CD4-positive, alpha-beta T cell treated with Interleukin-21 for 1 hour (primary cell): ENCODE measurements around the gene PLPPR5.
"Not testable (repeated sequence)": the region's sequence is repeated elsewhere in the genome, so short reads cannot be mapped to it uniquely, and the experiment has no call there.

Experiments used
- DNase-seq: peaks from one replicate; pipeline ENCODE4 v3.0.0-alpha.2; 2020

Gene PLPPR5, protein sequence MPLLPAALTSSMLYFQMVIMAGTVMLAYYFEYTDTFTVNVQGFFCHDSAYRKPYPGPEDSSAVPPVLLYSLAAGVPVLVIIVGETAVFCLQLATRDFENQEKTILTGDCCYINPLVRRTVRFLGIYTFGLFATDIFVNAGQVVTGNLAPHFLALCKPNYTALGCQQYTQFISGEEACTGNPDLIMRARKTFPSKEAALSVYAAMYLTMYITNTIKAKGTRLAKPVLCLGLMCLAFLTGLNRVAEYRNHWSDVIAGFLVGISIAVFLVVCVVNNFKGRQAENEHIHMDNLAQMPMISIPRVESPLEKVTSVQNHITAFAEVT

DNA sequence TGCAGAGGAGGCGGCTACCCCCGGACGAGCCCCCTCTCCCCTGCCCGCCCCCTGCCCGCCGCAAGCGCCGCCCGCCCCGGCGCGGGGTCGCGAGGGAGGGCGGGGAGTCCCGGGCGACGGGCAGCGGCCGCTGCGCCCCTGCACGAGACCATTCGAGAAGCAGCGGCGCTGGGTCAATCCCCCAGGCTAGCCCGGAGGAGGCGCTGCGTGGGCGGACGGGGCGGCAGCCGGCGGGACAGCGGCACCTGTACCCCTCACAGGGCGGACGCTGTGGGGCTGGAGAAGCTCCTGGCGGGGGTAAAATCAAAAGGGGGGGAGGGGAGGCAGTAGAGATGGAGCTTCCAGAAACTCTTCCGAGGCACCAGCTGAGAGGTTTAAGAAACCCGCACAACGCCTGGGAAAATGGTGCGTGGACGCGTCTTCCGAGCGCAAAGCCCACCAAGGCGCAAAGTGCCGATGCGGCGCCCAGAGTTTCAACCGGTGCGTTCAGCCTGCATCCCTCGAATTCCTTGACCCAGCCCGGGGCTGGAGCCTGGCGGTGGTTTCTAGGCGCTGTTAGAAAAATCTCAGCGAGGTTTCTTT lies at the start of gene PLPPR5:
Gene PLPPR5, minus strand, starts transcription at position 1 of the 582 bp plus-strand sequence. CDS start 190 bp downstream, outside the sequence.
- DNase-seq: no peak

DNA sequence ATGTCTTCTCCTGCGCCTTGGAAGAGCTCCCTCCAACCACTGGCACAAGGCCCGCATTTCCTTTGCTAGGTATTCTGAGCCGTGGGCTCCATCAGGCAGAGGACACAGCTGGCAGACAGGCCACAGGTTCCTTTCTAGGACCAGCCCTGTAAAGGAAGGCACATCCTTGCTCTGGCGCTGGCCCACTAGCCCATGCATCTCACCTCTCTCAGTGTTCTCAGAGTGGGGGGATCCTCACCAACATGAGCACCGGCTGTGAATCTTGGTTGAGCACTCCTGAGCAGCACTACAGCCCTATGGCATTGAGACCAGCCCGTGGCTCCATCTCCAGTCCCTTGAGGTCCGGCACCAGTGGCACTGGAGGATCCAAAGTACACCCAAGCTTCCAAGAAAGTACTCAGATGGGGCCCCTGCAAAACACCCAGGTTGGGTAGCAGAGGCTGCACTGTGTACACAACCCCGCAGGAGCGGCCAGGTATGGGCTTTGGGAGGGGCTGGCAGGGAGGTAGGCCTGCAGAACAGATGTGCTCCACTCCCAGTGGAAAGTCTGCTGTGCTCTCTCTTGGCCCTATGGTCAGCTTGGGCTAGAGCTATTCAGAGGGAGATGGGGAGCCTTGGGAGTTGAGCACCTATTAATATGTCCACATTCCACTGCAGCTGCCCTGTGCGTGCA lies 47.1 kb upstream of the PLPPR5 start:
- no peak for DNase-seq

DNA sequence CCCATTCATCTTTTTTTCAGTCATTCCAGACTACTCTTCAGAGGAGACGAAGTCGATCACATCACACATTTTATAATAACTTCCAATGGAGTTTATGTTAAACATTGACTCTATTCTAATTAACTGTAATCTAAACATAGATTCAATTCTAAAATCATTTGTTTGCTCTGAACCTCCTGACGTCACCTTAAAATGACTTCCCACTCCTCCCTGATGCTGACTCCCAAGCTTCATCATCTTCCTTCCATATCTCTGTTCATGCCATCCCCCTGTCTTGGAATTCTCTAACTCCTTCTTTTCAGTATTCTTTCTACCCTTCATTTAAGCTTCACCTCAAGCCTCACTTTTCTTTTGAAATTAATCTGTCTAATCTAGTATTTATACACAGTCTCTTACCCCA lies 45.1 kb upstream of the PLPPR5 start:
- no peak for DNase-seq

DNA sequence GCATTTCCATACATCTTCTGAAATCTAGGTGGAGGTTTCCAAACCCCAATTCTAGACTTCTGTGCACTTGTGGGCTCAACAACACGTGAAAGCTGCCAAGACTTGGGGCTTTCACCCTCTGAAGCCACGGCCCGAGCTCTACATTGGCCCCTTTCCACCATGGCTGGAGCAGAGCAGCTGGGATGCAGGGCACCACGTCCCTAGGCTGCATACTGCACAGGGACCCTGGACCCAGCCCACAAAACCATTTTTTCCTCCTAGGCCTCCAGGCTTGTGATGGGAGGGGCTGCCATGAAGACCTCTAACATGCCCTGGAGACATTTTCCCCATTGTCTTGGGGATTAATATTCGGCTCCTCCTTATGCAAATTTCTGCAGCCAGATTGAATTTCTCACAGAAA lies 32.1 kb upstream of the PLPPR5 start:
- DNase-seq: not testable (repeated sequence)

DNA sequence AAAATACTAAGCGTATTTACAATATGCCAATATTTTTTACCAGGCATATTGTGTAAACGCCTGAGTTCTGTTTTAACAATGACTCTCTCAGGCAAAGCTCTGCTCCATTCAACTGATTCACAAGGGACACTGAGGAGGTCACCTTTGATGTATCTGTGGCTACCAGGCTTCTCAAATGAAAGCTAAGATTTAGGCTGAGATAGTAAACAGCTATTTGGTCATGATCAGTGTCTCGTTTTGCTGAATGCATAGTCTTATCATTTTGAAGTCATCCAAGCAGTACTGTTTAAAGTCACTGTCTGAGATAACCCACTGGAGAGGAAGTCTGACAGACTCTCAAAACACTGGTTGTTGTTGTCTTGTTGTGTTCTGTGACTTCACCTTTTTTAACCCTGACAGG lies 13.7 kb upstream of the PLPPR5 start:
- DNase-seq: no peak

DNA sequence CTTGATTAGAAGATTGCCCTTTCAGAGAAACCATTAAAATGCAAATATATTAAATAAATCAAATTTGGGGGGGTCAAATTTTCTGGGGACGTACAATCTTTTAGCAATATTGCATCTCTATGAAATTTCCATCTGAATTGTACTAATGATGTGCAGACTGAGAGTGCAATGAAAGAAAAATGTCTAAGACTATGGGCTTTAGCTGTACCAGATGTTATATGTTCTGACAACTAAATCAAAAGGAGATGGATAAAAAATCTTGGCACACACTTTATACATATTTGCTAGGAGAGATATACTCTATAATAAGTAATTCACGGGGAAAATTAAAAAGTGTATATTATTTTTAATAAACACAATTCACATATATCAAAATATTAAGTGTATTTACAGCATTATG lies 13.0 kb upstream of the PLPPR5 start:
- DNase-seq: no peak

DNA sequence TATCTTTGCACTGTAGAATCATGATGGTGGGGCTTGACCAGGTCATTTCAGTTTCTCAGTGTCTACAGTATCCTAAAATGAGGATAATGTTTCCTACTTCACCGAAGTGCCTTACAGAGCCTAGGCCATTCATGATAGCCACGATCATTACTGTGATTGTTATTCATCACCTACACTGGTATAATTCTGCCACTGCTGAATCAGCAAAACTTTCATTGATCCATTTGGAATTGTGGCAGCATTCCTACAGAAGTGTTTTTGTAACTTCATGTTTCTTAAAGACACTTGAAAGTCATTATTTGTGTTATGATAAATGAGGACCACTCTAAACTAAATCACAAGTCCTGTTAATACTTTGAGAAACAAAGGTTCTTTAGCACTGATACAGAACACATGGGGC lies 6.0 kb upstream of the PLPPR5 start:
- no peak for DNase-seq

DNA sequence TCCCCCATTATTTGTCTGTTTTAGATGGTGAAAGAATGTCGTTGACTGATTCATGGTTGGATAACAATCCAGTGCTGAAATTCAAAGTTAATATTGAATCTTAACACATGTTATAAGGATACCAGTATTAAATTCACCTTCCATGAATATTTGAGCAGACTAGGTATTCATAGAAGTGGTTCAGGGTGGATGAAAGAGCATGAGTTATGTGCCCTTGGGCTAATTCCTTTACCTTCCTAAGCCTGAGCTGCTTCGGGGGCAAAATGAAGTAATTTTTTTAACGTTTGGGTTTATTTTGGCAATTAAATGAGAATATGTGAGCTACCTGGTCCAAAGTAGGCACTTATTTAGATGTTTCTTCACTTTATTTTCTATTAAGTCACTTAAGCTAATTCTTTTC lies 2.7 kb upstream of the PLPPR5 start:
- no peak for DNase-seq

DNA sequence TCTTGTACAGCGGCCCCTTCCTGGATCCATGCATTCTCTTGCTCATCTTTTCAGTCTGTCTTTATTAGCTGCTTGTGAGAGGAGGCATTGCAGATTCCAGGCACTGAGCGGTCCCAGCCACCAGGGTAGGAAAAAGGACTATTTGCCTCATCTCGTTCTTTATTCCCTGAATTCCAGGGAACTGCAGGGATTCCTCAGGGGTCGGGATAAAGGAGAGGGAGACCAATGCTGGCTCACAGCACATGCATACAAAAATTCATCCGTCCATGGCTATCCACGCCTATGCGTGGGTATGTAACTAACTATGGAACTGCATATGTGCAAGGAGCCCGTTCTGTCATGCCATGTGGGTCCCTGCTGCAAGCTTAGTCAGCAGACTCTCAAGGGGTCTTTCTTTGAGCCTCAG lies 879 bp upstream of the PLPPR5 start:
- no peak for DNase-seq

DNA sequence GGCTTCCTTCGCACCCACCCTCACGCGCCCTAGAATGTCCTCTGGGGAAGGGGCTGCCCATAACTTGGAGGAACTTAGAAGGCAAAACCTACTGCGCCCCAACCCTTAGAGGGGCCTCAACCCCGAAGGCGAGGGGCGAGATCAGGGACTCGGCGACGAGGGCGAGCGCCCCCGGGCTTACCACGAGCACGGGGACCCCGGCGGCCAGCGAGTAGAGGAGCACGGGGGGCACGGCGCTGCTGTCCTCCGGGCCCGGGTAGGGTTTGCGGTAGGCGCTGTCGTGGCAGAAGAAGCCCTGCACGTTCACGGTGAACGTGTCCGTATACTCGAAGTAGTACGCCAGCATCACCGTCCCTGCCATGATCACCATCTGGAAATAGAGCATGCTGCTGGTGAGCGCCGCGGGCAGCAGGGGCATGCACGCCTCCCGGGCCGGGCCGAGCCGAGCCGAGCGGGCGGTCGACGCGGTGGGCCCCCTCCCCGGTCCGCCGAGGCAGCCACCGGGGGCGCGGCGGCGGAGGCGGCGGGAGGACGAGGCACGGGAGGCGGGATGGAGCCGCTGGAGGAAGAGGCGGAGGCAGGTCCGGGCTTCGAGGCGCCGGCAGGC lies 304 bp downstream of the PLPPR5 start:
- no peak for DNase-seq

DNA sequence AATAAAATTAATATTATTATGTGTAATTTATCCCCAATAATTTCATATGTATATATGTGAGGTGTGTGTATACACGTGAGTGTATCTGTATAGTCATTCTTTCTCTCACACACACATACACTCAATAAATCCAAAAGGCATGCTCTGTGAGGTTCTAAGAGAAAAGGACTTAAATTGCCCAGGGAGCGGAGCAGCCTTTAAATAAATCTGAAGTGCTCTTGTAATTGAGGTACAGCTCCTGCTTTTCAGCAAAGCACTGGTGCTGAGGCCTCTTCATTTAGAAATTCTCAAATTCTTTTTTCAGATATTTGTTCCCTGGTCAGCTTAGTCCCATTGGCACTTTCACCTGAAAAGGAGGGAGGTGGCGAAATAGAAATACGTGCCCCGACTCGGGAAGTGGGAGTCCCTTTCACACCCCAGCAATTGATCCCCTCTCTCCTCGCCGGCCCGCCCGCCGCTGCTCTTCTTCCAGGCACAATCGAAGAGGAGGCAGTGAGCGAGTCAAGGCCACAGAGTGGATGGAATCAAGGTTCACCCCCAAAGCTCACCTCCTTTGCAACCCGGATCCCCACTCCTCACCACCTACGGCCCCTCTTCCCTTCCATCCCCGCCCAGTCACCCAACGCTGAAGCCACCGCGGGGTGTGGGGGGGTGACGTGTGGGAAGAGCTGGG lies 944 bp downstream of the PLPPR5 start:
- DNase-seq: no peak

DNA sequence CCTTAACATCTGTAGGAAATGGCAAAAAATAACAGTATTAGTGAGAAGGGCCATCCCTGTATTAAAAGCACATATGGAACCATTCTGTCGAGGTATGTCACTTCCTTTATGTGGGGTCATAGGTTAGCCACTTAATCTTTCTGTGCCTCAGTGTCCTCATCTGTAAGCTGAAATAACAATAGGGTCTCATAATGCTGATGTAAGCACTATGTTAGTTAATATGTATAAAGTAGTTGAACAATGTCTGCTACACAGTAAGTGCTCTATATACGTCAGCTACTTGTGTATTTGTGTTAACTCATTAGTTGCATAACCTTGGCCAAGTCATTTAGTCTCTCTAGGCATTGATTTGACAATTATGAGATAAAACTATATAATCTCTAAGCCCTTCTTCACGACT lies 11.8 kb downstream of the PLPPR5 start:
- no peak for DNase-seq

DNA sequence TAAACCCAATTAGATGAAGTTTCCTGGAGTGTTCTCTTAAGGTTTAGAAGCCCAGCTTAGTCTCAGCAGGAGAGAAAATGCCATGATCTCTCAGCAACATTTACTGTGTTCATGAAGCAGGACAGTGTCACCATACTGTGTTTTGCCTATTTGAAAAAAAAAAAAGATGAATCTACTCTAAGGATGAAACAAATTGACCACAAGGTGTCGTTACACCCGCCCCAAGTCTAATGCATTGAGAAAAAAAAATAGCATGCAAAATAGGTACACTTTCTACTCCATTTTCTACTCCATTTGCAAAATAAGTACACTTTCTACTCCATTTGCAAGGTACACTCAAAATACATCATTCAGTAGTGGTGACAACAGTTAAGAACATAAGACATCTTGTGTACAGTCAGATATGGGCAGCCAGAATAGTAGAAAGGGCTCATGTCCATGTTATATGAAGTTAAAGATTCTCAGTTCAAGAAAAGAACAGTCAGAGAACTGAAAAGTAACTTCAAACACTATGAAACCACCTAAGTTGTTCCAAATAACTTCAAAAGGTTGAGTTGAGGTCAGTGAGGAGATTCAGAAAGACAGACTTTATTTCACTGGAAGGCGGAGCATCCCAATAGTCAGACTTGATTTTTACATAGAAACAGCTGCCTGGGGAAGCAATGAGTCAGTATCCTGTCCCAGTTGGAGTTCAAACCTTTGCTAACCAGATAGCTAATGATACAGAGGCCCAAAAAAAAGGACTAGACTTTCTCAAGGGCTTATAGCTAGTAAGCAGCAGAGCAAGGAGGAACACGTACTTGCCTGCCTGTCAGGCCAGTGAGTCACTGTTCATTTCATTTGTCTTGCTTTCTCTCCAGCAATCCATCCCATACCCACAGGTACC lies 13.3 kb downstream of the PLPPR5 start:
- DNase-seq: no peak

DNA sequence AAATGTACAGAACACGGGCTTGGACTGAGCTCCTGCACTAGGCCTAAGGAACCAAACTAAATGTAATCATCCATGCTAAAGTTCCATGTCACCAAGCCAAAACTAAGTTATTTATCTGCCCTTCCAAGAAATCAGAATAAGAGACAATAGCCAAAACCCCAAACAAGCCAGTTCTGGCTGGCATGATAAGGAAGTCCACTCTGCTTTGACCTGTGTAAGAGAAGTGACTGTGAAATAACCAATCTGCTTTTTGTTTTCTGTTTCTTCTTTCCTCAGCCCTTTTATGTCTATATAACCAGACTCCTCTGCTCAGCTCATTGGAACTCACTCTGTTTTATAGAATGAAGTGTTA lies 15.1 kb downstream of the PLPPR5 start:
- no peak for DNase-seq

DNA sequence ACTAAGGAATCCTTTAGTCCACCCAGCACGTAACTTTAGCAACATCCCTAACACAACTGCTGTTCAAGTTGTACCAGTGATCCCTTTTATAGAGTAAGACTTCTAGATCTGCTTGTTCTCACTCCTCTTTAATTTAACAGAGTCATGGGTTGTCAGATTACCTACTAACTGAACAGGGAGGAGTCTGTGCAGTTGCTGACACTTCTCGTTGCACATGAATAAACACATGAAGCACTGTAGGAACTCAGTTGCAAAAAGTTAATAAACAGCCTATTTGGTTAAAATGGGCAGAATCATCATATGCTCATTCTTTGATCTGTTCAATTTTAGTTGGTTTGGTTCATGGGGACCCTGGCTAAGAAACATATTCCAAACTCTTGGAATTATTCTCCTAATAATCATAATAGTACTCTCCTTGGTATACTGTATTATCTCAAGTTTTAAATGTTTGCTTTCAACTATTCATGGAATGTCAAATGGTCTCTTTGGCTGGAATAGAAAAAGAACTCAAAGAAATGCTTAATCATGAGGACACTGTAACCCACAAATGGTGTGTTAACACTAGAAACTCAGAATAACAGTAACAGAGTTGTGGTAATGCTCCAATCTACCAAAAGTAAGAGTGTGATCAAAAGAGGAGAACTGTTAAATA lies 15.6 kb downstream of the PLPPR5 start:
- no peak for DNase-seq

DNA sequence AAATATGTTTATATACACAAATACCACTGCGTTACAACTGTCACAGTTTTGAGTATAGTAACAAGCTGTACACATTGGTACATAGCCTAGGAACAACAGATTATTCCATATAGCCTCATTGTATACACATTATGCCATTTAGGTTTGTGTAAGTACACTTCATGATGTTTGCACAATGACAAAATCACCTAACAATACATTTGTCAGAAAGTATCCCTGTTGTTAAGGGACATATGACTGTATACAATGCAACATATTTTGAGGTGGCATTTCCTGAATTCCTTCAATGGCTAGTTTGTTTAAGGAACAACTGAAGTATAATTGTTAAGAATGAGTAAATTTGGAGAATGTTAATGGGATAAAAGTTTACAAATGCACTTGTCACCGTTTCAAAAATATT lies 19.0 kb downstream of the PLPPR5 start:
- DNase-seq: no peak

DNA sequence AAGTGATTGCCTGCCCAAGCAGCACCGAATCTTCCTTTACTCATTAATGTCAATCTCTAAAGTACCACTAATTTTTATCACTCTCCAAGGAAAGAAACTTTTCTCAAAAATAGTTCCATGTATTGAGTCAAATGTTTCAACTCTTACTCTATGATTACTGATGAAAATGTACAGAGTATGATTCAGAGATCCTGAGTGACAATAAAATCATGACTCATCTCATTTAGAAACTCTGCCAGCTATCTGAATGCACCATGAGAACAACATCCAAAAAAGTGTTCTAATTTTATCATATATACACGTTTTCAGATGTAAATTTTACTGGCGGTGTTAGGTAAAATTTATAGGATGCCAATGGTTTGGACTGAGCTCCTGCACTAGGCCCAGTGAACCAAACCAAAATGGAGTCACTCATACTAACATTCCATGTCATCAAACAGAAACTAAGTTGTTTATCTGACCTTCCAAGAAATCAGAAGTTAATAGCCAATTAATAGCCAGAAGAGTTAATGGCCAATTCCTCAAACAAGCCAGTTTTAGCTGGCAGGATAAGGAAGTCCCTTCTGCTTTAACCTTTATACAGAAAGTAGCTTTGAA lies 22.6 kb downstream of the PLPPR5 start:
- no peak for DNase-seq

DNA sequence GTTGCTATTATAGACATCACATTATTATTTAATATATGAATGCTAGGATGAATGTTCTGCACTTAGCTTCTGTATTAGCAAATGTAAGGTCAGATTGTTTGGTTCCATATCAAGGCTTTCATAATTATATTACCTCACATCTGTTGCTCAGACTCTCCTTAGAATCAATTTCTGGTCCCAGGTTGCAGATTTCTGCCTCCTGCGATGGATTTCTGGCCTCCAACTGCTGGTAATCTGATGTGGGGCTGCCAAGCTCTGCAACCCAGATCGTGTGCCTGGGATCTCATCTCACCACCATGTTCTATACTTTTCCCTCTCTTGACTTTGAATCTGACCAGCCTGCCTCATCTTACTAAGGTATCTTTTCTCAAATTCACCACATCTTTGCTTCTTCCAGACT lies 25.2 kb downstream of the PLPPR5 start:
- no peak for DNase-seq

DNA sequence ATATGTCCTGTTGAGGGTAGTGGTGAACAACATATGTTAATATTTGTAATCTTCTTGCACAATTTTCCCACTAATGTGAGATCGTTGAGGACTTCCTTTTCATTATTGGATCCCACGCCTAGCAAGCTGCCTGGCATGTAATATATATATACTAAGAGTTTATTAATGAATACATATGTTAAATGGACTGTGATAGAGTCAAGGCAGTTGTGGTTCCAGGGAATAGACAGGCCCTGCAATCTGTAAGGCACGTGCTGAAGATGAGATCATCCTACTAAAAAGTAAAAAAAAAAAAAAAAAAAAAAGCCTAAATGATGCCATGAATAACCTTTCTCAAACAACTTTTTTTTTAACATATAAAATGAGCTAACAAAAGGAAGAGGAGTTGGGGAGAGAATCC lies 28.9 kb downstream of the PLPPR5 start:
- no peak for DNase-seq

DNA sequence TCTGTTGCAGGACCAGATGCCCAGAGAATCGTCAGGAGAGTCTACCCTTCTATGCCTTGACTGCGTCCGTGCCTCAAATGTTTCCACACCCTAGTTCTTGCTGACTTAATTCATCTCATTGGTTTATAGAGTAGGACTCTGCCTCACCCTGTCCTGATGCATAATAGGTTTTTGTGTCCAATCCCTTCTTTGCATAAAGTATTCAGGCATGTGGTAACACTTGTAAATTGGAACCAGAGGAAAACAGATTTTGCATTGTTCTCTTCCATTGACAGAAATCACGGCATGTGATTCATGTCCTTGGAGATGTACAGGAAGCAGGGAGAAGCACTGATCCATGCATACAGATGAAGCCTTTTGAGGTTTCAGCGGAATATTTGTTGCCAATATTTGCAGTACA lies 29.5 kb downstream of the PLPPR5 start:
- no peak for DNase-seq

DNA sequence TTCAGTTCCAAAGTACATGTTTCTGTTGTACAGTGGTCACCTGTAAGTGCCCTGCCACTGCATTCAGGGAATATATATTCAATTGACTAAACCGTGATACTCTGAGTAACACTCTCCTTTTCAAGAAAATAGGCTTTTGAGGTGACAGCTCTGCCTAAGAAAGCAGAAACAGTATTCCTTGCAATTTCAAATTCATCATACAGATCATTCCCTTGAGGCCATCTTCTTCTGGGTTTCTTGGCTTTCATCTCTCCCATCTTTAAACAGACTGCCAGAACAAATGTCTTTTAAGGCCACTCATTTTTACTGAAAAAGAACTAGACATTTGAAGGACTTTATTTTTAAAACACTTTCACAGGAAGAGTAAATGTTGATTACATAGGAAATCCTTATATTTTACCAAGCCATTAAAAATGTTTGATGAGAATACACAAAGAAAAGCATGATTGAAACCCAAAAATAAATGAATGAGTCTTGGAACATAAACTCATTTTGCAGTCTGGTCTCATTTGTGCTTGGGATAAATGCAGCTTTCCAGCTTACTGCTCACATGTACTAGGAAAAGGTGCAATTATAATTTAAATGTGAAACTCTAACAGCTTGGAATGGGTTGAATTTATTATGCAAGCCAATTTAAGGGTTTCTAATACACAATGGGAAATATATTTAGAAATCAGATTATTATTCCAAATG lies 34.7 kb downstream of the PLPPR5 start:
- DNase-seq: no peak
